ENCODE results near the gene DOCK8.

DOCK8 gene

DNA sequence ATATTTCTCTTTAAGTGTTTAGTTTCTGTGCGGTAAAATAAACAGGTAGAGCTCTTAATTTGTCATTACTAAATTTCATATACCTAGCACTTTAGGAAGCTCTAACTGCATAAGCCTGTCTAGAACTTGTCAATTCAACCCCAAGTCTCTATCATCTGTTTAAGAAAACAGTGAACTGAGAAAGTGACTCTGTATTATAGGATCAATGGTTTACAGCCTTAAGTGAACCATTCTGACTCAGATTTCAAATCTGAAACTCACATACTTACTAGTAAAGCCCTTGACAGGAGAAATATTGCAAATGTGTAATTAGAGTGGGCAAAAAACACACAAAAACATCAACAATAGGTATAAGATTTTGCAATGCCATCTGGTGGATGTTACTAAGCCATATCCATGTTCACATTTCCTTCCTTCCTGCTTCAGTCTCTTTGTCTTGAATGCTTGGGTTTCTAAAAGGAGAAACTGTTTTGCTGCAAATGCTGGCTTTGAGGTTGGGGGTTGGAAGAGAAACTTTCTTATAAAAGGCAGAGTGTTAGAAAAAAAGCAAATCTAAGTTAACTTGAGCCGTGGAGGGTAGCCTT lies 101.8 kb downstream of the DOCK8 start:
- DNase-seq, result no peak

DNA sequence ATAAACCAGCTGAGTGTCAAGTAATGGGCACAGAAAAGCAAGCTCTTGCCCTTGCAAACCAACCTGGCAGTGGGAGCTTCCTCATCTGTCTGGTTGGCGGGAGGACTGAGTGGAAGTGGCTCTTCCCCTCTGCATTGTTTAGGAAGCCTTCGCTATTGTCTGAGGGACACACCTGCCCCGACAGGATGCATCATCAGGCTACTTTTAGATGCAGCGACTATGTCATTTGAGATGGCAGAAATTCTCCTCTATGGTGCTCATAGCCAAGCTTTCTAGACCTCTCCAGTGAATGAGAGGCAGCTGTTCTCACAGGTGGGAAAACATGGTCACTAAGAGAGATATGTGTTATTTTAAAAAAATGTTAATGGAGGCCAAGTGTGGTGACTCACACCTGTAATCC lies 104.0 kb downstream of the DOCK8 start:
- no peak for DNase-seq

DNA sequence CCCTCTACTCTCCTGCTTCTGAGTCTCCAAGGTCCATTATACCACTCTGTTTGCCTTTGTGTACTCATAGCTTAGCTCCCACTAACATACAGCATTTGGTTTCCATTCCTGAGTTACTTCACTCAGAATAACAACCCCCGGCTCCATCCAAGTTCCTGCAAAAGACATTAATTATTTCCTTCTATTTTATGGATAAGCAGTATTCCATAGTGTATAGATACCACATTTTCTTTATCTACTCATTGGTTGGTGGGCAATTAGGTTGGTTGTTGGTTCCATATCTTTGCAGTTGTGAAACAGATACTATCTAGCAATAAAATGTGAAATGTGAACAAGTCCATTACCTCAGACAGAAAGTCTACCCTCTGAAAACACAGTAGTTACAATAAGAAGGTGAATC lies 110.3 kb downstream of the DOCK8 start:
- no peak for DNase-seq

DNA sequence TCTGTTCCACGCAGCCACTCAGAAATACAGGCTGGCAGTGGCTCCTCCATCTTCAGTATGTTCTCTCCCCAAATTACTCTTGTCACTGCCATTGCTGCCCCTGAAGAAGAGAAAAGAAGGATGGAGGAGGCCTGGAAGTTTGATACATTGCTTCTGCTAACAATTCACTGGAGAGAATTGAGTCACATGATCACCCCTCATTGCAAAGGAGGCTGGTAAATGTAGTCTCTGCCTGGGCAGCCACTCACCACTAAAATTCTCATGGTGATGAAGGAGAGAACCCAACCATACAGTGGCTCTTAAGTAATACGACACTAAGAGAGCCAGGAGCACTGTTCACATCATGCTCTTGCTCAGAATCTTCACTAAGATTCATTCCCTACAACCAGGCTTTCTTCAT lies 112.0 kb downstream of the DOCK8 start:
- DNase-seq, result no peak

DNA sequence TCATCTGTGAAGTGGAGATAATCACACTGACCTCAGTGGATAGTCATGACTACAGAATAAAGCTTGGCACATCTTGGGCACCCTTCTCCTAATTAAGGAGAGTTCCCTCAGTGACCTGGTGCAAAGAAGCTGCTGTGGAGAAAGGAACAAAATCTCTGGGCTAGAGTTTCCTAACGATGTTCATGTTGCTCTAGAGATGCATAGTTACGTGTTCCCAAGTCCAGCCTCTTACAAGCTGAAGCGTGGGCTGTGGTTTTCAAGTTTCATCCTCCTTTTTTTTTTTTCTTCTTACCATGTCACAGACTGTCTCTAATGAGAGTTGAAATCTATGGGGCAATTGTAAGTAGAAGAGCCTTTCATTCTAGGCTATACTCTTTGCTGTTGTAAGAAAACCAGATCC lies 113.8 kb downstream of the DOCK8 start:
- no peak for DNase-seq

DNA sequence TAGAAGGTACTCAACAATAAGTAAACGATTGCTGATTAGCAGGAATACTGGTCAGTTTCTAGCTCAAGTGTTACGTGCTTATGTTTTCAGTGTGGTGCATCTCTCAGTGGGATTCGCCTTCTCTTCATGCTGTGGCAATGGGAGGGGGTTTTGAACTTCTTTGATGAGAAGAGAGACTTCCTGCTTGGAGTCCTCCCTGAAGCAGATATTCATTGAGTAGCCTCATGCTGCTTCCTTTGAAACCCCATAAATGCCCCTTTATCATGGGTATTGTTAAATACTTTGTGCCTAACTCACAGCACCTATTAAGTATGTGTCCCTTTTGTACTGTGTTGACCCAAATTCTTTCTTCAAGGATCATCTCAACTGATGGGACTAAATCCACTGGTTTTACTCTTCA lies 116.5 kb downstream of the DOCK8 start:
- no peak for DNase-seq

DNA sequence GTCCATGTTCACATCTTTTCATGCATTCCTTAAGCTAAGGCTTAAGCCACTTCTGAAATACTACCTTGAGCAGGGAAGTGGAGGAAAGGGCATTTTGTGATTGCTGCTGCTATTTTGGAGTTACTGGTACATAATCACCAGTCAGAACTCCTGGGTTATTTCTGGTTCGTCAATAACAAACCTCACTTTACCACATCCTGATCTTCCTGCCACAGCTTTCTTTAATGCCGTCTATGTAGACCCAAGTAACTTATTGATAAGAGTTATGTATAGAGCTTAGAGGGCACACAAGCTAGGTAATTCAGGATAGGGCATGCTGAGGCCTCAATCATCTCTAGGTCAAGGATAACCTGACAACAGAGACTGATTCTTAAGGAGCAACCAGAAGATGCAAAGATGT lies 120.7 kb downstream of the DOCK8 start:
- no peak for DNase-seq

DNA sequence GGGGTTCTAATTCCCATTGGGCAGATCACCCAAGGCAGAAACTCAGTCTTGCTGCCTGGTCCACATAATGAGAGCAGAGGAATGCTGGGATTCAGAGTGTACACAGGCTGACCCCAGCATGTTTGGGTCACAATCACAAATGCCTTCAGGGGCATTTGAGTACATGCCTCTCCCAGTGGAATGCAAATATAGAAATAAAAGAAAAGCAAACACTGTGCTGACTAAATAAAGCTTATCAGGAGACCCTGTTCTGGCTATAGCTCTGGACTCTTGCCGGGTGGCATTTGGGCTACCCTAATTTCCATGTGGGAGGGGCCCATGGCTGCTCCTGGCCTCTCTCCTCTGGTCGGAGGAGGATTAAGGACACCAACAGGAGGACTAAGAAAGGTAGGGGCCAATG lies 121.4 kb downstream of the DOCK8 start:
- DNase-seq, result no peak

DNA sequence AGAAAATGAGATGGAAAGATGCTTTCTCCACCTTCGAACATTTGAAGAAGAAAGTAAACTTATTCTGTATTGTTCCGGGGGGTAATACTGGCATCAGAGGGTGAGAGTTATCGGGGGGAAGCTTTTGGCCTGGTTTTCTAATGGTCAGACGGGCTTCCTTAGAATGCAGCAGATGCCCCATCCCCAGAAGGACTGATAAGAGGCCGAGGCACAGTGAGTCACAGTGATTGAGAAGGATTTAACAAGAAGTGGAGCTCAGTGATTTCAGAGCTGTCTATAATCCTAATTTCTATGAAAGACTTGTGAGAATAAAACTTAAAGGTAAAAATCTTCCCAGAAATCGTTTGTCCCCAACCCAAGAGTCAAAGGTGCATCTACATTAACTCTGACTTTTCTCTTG lies 123.9 kb downstream of the DOCK8 start:
- DNase-seq, result no peak

DNA sequence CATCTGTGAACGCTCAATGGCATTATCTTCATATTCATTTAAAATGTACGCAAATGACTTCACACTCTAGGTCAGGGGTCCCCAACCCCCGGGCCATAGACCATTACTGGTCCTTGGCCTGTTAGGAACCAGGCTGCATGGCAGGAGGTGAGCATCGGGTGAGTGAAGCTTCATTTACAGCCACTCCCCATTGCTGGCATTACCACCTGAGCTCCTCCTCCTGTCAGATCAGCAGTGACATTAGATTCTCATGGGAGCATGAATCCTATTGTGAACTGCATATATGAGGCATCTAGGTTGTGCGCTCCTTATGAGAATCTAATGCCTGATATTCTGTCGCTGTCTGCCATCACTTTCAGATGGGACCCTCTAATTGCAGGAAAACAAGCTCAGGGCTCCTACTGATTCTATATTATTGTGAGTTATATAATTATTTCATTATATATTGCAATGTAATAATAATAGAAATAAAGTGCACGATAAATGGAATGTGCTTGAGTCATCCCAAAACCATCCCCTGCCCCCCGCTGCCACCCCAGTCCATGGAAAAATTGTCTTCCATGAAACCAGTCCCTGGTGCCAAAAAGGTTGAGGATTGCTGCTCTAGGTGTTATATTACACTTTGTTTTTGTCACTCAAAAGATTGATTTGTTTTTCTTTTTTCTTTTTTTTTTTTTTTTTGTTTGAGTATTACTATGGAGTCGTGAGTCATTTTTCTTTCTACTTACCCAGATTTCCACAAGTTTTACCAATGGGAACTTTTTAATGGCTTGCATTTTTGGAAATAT lies 127.2 kb downstream of the DOCK8 start:
- no peak for DNase-seq

DNA sequence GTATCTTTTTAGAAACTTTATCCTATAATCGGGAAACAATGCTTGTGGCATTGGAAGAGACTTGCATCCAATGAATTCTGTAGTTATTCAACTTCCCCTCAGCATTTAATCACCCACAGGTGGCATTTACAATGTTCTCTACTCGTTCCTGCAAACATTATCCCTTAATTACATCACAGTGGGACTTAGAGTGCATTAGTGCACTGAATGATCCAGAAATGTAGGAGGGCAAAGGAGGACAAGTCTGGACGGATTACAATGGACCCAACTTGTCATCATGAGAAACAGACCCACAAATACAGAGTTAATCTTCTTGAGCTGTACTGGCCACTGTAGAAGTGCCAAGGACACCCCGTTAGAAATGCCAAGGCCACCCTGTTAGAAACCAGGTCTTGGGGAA lies 129.1 kb downstream of the DOCK8 start:
- no peak for DNase-seq

DNA sequence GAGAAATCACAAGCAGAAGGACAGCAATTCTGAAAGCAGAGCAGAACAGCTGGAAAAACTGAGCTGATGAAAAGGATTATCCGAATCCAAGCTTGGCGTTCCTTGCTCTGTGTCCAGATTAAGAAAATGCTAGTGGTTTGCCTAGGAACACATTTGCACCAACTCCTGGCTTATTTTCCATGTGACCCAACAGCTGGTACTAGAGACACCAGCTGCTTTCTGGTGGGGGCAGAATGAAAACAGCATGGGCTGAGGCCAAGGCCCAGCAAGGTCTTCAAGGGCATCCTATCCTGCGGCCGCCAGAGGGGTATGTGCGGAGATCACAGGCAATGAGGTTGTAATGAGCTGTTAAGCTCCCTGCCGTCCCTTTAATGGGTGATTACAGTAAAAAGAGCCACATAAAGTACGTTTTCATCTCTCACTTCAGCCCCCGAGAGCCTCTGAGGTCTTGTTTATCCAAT lies 131.5 kb downstream of the DOCK8 start:
- DNase-seq, result no peak

DNA sequence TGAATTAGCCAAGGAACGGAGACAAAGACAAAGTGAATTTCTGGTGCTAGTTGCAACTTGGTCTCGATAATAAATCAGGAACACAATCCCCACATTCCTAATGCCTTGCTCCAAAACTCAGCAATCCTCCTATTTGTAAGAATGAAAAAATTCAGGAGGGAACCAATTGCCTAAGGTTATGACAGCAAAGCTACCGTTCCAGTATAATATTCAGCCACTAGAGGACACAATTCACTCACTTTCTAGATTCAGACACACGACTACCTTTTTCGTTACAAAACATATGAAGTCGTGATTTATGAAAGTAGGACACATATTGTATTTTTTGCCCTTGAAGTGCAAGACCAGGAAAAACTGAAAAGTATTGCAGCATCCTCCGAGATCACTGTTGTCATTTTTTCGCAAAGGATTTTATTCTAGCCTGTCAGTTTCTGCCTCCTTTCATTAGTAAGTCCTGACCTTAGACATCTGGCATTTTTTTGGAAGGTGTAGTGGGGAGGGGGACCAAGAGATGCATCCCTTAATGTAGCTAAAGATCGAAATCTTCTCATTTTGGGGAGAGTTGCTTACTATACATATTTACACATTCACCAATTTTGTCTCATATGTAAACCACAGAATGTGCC lies 133.1 kb downstream of the DOCK8 start:
- no peak for DNase-seq

DNA sequence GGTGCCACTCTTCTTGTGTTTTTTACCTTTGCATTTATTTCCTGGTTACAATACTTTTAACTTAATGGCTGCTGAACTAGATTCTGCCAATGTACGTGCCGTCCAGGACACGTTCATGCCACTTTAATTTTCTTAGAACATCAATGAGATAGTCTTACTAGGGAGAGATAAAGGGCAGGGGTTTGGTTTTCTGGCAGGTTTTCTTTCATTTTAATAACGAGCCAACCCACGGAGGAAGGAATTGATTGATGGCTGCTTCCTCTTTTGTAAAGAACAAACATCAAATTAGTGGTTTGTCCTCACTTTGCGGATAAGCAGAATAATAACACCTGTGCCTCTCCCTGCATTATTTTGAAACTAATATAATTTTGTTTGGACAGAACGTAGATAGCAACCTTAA lies 135.7 kb downstream of the DOCK8 start:
- DNase-seq, result no peak

DNA sequence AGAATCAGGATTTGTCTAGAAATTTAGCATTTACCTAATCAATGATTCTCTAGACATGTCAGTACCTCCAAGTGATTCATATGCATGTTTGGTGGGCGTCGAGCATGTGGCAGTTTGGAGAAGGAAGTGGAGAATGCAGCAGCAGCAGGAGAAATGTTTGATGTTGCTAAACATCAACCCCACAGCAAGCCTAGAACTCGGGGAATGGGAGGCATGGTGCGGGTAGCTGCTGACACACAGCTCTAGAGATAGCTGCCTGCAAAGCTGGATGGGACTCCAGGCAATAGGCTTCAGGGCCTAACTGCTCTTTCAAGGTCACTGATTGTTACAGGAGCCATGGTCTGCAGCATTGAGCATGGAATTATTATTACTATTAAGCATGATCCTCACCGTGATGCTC lies 137.3 kb downstream of the DOCK8 start:
- no peak for DNase-seq

DNA sequence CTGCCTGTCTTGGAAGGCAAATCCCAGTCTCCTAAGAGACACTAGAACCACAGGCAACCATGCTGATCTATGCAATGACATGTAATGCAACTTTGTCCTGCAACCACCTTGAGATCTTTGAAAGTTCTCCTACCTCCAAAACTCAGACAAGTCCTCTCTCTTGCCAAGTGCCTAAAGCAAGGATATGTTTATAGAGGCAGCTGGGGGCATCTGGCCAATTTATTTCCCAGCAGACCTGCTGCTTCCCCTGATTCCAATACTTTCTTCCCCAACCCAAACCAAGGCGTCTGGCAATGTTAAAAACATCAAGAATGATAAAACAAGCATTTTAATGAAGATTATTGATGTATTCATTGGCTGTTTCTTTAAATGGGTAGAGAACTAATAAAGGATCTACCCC lies 138.4 kb downstream of the DOCK8 start:
- DNase-seq, result no peak

DNA sequence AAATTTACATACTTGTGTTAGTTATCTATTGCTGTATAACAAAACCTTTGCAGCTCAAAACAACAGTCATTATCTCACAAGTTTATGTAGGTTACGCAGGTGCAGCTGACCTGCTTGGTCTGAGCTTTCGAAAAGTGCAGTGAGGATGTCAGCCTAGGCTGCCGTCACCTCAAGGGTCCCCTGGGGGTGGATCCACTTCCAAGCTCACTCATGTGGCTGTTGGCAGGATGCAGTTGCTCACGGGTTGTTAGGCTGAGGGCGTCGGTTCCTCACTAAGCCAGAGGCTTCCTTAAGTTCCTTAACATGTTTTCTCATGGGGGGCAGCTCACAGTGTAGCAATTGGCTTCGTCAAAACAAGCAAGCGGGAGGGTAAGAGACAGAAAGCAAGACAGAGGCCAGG lies 139.8 kb downstream of the DOCK8 start:
- DNase-seq, result no peak

DNA sequence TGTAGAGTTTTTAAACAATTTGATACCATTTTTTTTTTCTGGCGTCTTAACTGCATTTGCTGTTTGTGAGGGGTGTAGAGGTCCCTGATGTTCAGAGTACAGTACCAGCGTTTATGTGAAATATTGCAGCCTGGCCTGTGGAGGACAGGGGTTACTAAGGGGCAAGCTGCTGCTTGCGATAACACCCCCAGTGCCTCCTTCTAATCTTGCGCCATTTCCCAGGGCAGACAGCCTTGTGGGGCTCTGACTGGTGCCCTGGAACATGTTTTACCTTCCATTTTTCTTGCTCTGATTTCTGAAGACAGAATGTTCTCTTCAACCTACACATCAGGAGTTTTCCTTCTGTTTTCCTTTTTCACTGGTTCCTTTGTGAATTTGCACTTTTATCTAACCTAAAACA lies 142.9 kb downstream of the DOCK8 start:
- no peak for DNase-seq

DNA sequence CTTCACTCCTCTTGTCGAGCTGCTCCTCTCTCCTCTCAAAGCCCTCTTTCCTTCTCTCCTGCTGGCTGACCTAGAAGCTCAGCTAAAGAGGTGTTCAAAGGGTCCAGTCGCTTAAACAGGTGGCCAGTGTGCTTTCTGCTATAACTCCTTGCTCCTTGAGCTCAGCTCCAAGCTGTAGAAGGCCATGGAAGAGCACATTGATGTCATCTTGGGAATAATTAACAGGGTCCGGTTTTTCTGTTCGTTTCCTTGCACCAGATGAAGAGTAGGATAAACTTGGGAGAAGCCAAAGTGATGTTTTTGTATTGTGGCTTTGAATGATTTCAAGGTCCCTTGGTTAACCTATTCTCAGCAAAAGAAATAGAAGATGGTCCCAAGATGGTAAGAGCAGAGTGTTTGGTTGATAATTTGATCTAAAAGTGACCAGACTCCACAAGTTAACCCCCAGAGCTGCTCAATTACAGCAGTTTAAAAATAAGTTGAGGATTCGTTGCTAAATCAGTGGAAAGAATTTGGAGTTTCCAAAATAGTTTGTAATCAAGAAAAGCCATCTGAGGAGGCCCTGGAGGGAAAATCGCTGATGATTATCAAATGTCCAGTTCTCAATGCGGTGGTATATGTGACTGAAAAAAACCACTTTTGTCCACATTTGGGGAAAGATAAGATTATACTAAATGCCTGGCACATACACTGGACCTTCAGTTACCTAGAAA lies 148.1 kb downstream of the DOCK8 start:
- no peak for DNase-seq

DNA sequence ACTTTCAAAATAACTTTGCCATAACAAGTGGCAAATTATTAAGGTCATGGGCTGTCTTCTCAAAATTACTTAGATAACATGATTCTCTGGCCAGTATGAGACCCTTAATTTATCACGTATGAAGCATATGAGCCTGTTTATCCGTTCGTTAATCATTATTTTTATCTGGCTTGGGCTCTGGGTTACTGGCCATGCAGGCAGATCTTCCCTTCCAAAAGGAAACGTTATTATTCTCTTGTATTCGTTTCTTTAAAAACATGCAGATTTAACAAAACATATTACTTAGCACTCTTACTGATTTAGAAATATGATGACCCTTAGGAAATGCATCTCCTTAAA lies 148.6 kb downstream of the DOCK8 start:
- no peak for DNase-seq

DNA sequence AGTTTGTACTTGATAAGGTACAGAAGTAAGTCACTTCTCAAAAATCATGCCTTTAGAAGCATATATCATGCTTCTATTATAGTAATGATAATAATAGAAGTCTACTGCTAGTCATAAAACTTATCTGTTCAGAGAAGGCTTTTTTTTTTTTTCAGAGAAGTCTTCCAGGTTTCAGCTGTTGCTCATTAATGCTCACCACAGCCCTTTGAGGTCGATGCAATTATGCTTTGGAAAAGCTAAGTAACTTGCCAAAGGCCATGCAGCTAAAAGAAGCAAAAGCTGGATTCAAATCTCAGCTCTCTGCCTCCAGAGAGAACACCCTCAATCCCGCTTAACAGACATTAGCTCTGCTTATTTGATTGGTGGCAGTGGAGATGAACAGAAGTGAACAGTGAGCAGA lies 150.8 kb downstream of the DOCK8 start:
- DNase-seq, result no peak

DNA sequence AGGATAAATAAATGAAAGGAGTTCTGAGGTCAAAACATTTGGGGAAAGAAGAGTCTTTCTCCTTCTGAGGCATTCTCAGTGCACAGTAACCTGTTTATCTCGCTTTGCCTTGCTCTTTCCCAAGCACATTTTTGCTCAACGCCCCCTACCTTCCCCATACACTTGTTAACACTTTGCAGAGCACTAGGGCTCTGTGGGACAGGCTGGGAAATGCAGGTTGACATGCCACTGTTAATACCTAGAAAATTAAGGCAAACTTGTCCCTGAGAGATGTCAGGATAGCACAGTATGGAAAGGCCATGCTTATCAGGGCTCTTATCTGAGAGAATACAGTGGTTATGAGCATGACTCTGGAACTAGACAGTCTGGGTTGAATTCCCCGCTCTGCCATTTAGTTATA lies 152.0 kb downstream of the DOCK8 start:
- no peak for DNase-seq

DNA sequence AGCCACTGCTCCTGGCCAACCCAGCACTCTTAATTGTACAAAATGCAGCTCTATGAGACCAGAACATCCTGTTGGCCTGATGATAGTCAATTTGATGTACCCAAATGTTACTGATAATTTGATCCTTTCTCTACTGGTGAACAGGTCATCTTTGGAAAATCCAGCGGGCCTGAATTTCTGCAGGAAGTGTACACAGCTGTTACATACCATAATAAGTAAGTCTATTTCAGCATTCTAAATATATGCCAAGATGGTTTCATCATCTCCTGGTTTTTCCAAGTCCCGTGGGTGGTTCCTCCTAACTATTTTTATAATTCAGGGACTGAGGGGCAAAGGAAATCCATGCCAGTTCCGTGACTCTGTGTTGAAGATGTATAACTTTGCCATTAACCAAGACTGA lies 155.4 kb downstream of the DOCK8 start:
- no peak for DNase-seq

DNA sequence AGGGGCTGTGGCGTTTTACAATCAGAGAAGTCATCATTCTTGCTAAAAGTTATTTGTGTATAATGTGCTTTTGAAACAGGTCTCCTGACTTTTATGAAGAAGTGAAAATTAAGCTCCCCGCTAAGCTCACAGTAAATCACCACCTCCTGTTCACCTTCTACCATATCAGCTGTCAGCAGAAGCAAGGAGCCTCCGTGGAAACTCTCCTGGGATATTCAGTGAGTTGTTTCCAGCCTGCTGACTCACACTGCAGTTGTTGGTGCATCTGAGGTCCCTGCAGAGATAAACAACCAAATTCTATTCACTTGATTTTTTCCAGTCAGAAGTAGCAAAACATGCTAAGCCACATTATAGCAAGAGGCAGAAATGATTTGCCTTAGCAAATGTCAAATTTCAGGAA lies 156.7 kb downstream of the DOCK8 start:
- no peak for DNase-seq
